Stimulated activated CD4-positive, alpha-beta T cell treated with anti-CD3 and anti-CD28 coated beads, Interleukin-1b, Interleukin-23, amount 100 ng/mL, for 4 hours (primary cell): ENCODE data around the gene AANAT.

Experiments used
- DNase-seq, 2 donors: peaks; one replicate each; pipeline ENCODE4 v3.0.0-alpha.2; 2020; ENCODE audit warnings: low read depth in 2 of 2

Gene AANAT

DNA sequence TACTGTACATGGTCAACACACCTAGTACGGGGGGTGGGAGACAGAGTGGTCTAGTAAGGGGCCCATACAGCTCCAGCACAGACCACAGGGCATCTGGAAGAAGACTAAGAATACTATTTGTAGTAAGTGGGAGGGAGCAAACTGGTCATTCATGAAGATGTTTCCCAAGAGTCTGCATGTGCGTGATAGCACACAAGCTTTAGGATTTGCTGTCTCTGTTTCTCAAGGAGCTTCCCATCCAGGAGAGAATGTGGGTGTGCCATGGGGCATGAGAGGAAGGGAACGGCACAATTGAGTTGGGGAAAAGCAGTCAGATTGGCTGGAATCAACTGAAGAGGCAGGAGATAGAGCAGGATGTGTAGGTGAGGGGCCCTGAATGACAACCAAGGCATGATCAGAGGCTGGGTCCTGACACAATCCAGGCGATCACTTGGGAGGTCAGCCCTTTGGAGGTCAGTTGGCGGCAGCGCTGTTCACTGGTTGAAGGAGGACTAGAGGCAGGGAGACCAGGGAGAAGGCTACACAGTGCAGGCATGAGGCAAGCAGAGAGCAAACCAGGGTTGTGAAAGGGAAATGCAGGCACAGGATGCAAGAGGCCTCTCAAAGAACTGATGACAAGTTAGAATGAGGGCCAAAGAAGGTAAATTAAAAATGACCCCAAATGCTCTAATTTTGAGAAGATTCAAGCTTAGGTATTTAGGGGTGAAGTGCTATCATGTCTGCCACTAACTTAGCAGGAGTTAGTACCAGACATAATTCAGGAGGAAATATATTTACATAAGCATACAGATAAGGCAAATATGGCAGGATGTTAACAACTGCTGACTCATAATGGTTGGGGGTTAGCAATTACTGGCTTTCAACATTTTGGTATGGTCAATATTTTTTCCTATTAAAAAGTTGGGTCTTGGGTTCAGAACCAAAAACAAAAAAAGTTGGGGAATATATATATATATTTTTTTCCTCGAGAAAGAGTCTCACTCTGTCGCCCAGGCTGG is 24.8 kb upstream of the AANAT start:
- DNase-seq, result no peak

DNA sequence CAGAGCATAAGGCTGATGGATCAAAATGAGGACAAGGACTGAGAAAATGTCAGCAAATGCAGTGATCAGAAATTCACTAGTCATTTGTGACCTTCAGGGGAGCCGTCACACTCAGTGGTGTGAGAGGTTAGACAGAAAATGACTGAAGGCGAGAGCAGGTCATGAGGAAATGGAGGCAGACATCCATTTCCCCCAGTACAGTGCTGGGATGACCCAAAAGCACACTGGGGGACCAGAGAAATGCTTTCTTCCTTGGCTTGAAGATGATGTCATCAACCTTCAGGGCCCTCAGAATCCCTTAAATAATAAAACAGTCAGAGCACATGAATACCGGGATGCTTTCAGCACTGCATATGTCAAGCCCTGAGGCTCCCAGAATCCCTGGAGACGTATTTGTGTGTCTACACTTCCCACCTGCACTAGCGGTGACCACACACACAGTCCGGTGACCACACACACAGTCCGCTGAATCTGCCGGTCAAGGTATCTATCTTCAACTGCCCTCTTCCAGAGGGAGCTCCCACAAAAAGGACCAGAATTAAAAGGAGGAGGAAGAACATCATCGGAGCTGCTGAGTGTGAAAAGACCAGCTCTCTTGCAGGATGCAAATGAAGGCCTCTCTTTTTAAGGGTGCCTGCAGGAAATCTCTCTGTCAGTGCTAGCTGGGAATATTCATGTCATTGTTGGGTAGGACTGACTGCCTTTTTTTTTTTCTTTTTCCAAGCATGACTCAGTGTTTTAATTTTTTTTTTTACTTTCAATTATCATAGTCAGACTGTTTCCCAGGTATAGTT is 22.7 kb upstream of the AANAT start:
- DNase-seq, result no peak

DNA sequence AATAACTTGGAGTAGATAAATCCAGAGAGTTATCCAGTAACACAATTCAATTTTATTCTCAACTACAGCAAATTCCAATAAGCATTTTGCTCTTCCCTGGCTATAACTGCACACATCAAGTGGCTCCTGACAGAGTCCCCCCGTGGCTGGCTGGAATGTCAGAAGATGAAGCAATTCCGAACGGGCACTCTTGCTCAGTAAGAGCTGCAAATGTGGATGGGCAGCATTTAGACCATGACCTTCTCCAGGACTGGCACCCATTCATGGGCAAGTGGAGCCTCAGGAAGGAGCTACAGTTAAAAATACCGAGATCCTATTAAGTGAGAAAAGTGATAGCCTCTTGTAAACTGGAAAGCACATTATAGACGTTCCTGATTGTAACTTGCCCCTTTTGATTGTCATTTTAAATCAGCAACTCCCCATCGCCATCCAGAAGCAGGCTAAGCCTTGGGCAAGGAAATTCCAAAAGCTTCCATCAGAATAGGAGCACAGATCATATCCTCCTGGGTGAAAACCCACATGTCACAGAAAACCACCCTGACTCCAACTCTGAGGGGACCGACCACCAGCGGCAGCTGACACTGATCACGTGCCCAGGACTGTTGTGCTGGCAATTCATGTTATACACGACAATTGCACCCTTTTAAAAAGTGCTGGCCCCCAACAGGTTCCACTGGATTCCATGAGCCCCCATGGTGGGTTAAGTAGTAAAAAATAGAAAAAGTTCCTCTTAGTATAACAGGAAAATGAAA is 21.5 kb upstream of the AANAT start:
- no peak for DNase-seq

- DNase-seq, result no peak
These were observed 20.8 kb upstream of the AANAT start for GRCh38 chr17:76446449-76447231.

- DNase-seq, result no peak
These were observed 19.3 kb upstream of the AANAT start for GRCh38 chr17:76447931-76448652.

- DNase-seq, result no peak
These were observed 18.3 kb upstream of the AANAT start for GRCh38 chr17:76449126-76449525.

DNA sequence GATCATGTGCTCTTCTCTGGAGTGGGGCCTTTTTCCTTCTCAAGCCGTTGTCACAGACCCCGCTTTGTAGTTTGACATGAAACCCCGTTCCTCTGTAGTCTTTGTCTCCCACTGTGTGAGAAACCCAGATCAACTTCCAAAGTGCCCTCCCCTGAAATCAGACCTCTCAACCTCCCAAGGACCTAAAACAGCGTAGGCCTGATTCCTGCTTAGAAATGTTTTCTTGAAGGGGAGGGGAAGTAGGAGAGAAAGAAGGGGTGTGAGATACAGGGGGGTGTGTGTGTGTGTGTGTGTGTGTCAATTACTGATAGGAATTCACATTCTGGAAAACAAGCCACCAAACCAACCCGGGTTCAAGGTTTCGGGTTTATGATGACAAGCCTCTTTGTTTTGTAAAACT is 15.9 kb upstream of the AANAT start:
- no peak for DNase-seq

DNA sequence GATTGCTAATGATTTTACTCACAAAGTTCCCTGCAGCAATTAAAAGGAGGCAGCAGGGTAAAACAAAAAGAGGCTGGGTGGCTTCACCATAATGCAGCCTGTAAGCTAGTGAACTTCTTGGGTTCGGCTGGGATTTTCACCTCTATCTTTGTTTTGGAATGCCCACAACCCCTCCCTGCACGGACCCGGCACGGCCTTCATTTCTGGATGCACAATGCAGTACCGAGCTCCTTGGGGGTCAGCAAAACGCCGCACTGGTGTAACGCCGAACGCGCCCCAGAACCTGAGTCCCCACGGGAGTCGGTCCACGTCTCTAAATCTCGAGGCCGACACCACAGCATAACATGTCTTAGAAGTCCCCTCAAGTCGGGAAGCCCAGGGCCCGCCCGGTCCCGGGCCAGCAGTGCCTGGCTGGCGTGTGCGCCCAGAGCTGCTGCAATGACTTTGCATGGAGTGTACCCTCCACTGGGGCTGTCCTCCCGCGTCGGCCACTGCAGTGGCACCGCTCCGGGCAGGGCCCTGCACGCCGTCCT is 15.2 kb upstream of the AANAT start:
- DNase-seq, result peak in 1 of 2 donors; percentile 18

DNA sequence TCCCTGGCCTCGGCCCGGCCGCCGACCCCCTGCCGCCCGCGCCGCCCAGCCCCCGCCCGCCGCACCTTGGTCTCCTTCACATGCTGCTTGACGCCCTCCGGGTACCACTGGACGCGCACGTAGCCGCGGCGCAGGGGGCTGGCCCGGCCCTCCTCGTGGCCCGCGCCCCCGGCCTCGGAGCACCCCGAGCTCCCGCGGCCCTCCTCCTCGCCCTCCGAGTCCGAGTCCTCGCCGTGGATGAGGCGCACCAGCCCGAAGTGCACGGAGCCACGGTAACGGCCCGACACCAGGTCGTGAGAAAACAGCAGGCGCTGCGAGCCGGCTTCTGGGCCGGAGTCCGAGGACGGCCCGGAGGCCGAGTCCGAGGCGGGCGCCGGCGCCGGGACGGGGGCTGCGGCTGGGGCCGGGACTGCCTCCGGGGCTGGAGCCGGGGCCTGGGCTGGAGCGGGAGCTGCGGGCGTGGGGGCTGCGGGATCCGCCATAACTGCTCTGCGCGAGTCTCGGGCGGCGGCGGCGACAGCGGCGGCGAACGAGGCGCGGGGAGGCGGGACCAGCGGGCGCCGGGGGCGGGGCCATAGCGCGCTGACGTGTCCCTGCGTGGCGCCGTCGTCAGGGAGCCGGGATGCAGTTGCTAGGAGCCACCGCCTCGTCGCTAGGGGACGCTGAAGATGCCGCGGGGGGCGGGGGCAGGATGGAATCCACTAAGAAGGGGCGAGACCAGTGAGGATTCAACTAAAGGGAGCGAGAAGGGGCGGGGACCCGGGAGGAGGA is 14.6 kb upstream of the AANAT start, which contains the start of gene UBE2O:
TSS of gene UBE2O (minus strand) at position 493 of the 771 bp plus-strand sequence. CDS start at position 482, 11 bp downstream.
- DNase-seq, result peak; percentile 84 to 92

DNA sequence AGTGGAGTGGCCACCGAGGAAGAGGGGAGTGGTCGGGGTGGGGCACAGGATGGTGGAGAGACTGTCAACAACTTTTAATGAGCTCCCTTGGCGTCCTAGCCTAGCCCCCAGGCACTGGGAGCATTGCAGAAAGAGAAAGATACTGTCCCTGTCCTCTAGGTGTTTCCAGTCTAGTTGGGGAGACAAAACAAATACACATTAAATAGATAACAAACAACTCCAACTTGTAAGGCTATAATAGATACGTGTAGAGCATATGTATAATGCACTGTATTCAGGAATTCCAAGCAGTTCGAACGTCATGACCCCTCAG is 14.0 kb upstream of the AANAT start:
- DNase-seq, result no peak

GRCh38 chr17:76458580-76459490 is 8.6 kb upstream of the AANAT start:
- DNase-seq, result no peak

DNA sequence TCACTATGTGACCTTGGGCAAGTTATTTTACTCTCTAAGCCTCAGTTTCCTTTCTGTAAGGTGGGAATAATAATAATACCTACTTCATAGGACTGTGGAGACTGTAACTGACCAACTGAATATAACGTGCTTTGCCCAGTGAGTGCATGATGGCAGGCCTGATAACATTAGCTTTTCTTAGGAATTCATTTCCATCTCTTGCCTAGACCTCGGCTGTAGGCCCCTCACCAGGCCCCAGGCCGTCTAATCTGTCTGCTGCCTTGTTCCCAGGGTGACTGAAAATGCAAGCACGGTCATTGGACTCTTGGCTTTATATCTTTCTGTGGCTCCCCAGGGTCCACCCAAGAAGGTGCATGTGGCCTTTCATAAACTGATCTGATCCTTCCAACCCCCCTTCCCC is 7.7 kb upstream of the AANAT start:
- DNase-seq, result no peak

DNA sequence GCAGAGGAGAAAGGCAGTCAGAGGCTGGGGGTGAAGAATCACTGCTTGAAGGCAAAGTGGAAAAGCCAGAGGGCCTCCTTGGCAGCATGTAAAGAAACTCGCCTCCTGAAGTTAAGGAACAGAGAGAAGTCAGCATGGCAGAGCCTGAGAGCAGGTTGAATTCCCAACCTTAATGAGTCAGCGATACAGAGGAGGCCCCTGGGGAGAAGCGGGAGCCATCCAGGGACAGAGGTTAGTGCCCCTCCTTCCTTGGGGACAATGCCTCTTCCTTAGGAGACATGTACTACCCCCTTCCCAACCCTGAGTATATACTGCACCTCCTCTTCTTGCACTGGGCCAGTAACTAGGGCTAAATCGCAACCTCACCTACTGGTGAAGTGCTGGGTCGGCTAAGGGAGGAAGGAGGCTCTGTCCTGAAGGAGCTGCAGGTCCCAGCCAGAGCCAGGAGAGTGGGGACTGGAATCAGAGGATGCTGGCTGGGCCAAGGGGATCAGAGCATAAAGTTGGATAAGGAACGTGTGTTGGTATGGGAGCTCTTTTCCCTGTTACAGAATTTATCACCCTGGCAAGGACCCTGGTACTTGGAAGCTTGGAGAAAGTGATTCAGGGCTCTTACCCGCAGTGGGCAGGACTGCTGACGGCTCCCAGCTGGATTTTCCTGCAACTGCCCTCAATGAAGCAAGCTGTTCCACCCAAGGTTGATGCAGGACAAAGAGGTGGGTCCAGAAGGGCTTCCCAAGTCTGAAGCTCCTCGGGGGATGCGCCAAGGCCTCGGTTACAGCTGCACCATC is 5.4 kb upstream of the AANAT start:
- DNase-seq, result no peak

GRCh38 chr17:76462556-76463290 is 4.7 kb upstream of the AANAT start:
- DNase-seq, result no peak

DNA sequence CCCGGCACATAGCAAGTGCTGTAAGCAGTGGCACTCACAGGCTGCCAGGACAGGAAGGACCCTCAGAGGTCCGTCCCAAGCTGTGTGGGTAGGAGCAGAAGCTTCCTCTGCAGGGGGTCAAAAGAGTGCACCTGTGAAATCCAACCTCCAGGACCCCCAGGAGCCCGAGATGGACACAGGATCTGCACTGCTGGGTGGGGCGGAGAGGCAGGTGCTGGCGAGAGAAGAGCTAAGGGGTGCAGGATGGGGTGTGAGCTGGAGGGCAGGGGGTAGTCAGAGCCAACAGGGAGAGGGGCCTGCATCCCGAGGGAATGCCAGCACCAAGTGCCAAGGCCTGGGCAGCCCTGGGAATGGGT is 650 bp upstream of the AANAT start:
- no peak for DNase-seq

DNA sequence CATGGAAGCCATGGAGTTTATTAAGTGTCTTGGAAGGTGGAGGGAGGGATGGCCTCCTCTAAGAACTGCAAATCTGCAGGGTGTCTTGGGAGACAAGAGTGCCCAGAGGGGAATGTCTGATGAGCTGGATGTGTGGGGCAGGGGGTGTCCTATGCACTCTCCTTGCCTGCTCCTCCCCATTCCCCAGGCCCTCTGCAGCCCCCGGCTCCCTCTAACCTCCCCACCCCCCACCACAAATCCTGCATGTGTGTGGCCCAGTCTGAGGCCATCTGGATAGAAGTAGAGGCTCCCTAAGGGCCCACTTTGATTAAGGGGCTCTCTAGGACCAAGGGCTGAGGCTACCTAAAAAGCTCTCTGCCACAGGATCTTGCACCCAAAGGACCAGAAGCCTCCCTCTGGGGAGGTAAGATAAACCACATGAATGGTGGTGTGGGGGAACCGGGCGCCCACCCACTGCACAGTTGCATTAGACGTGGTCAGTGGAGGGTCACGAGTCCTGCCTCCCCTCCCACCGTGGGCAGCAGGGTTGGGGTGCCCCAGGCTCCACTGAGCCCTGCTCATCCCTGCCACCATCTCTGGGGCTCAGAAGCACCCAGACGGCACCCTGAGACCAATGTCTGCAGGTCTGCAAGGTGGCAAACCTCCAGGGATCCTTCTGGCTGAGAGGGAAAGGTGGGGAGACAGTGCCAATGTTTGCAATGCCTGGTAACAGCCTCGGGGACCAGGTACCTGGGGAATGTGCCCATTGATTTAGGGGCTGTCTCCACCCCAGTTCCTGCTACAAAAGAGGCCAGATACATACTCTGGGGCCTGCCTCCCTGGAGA is 618 bp downstream of the AANAT start:
- DNase-seq, result no peak
